IPS-11a (cell line): ENCODE data around the gene PTPRG.

Experiments
- H3K4me3 ChIP-seq: one replicate; pipeline ENCODE4 v1.5.1; 2013; ENCODE audit warnings: low read depth, low read length, control low read depth

Gene PTPRG

GRCh38 chr3:61788623-61789507 lies 227.5 kb downstream of the PTPRG start:
- no peak overlapping the region for H3K4me3 ChIP-seq

- H3K4me3 ChIP-seq, result no peak overlapping the region
Measured at GRCh38 chr3:61789861-61790260, 228.5 kb downstream of the PTPRG start.

- no peak overlapping the region for H3K4me3 ChIP-seq
Measured at GRCh38 chr3:61790411-61790810, 229.0 kb downstream of the PTPRG start.

GRCh38 chr3:61793056-61793455 lies 231.7 kb downstream of the PTPRG start:
- no peak overlapping the region for H3K4me3 ChIP-seq

- H3K4me3 ChIP-seq, result no peak overlapping the region
Measured at GRCh38 chr3:61793521-61793920, 232.2 kb downstream of the PTPRG start.

- no peak overlapping the region for H3K4me3 ChIP-seq
Measured at GRCh38 chr3:61794341-61794740, 233.0 kb downstream of the PTPRG start.

GRCh38 chr3:61794961-61795360 lies 233.6 kb downstream of the PTPRG start:
- H3K4me3 ChIP-seq, result no peak overlapping the region

- H3K4me3 ChIP-seq, result no peak overlapping the region
Measured at GRCh38 chr3:61796088-61796680, 234.8 kb downstream of the PTPRG start.

- H3K4me3 ChIP-seq, result no peak overlapping the region
Measured at GRCh38 chr3:61796911-61797310, 235.5 kb downstream of the PTPRG start.

GRCh38 chr3:61802772-61803171 lies 241.4 kb downstream of the PTPRG start:
- H3K4me3 ChIP-seq, result no peak overlapping the region

- H3K4me3 ChIP-seq, result no peak overlapping the region
Measured at GRCh38 chr3:61803983-61804382, 242.6 kb downstream of the PTPRG start.

- no peak overlapping the region for H3K4me3 ChIP-seq
Measured at GRCh38 chr3:61804782-61805181, 243.4 kb downstream of the PTPRG start.

- H3K4me3 ChIP-seq, result no peak overlapping the region
Measured at GRCh38 chr3:61805510-61806080, 244.2 kb downstream of the PTPRG start.

- no peak overlapping the region for H3K4me3 ChIP-seq
Measured at GRCh38 chr3:61806810-61807209, 245.4 kb downstream of the PTPRG start.

GRCh38 chr3:61807865-61808276 lies 246.5 kb downstream of the PTPRG start:
- H3K4me3 ChIP-seq, result no peak overlapping the region

- H3K4me3 ChIP-seq, result no peak overlapping the region
Measured at GRCh38 chr3:61808526-61808925, 247.2 kb downstream of the PTPRG start.

GRCh38 chr3:61808999-61809398 lies 247.6 kb downstream of the PTPRG start:
- H3K4me3 ChIP-seq, result no peak overlapping the region

GRCh38 chr3:61809879-61810278 lies 248.5 kb downstream of the PTPRG start:
- no peak overlapping the region for H3K4me3 ChIP-seq

- H3K4me3 ChIP-seq, result no peak overlapping the region
Measured at GRCh38 chr3:61810953-61811497, 249.7 kb downstream of the PTPRG start.

- no peak overlapping the region for H3K4me3 ChIP-seq
Measured at GRCh38 chr3:61811652-61812051, 250.3 kb downstream of the PTPRG start.

- no peak overlapping the region for H3K4me3 ChIP-seq
Measured at GRCh38 chr3:61812085-61812484, 250.7 kb downstream of the PTPRG start.

- H3K4me3 ChIP-seq, result no peak overlapping the region
Measured at GRCh38 chr3:61812517-61812916, 251.1 kb downstream of the PTPRG start.
